Thyroid gland (tissue), 4 donors: ENCODE measurements around the gene CEP72. TPM values are rescaled to one million over a fixed set of nuclear protein-coding genes. Genes with fewer than 3 reads are reported as not detected.
A peak's percentile ranks its signal among the peaks of the same experiment; 100 is the strongest.

Source experiments
- DNase-seq, 2 donors: peaks; one replicate each; pipeline ENCODE4 v3.0.0-alpha.2; 2019
- H3K27ac ChIP-seq, 3 donors: fragments of 200-600 bp; sonication (generic); 1 replicate in 2 of 3; 2 replicates in 1 of 3; pipeline ENCODE4 v1.5.1; 2016 to 2019; ENCODE audit warnings: mild to moderate bottlenecking in 1 of 3, moderate library complexity in 1 of 3
- H3K27me3 ChIP-seq: fragments of 200-600 bp; sonication (generic); one replicate; pipeline ENCODE4 v1.5.1; 2019
- H3K36me3 ChIP-seq, 2 donors: fragments of 200-600 bp; sonication (generic); one replicate each; pipeline ENCODE4 v1.5.1; 2016 to 2019
- H3K4me1 ChIP-seq, 2 donors: fragments of 200-600 bp; sonication (generic); one replicate each; pipeline ENCODE4 v1.5.1; 2017 to 2019
- H3K4me3 ChIP-seq, 3 donors: fragments of 200-600 bp; sonication (generic); replicated peaks in 1 of 3; 1 replicate in 2 of 3; 2 replicates in 1 of 3; pipeline ENCODE4 v1.5.1; 2016; ENCODE audit warnings: mild to moderate bottlenecking in 1 of 3
- H3K9me3 ChIP-seq: fragments of 200-600 bp; sonication (generic); one replicate; pipeline ENCODE4 v1.5.1; 2017
- POLR2A ChIP-seq, 2 donors: fragments of 450-650 bp; IDR thresholded peaks; one replicate each; pipeline ENCODE4 v1.6.1; 2017; ENCODE audit warnings: antibody characterized with exemption in 2 of 2, mild to moderate bottlenecking in 2 of 2, moderate library complexity in 1 of 2
- WGBS, 2 donors: methylation state at CpG; one replicate each; pipeline ENCODE4 v1.1.5; 2017; 5-methylcytosine and 5-hydroxymethylcytosine counted together
- intact Hi-C: fragments of 100-400 bp; cut with DNase I; formaldehyde crosslinking; loops from one replicate; pipeline ENCODE4 v1.15.1; 2023
- total RNA-seq, 4 donors: library from RNA; depleted of rRNA; stranded (reverse); fragments of >200 nt; gene quantifications; one replicate each; pipeline ENCODE4 v1.2.3, GENCODE V29; 2016
- TF ChIP-seq, protein P1 (sequence below), 6 experiments: fragments of 200-600 bp in 3 of 6; fragments of 450-650 bp in 3 of 6; sonication (generic) in 3 of 6; IDR thresholded peaks; one replicate each; pipeline ENCODE4 v1.5.1; 2016 to 2019; ENCODE audit warnings: antibody characterized with exemption in 6 of 6, mild to moderate bottlenecking in 2 of 6, inconsistent platforms in 1 of 6, moderate library complexity in 1 of 6

The CEP72 gene
- total RNA-seq, 4 donors from 2014 or later = 3.4 to 7.6 (median 4.6) TPM

DNA sequence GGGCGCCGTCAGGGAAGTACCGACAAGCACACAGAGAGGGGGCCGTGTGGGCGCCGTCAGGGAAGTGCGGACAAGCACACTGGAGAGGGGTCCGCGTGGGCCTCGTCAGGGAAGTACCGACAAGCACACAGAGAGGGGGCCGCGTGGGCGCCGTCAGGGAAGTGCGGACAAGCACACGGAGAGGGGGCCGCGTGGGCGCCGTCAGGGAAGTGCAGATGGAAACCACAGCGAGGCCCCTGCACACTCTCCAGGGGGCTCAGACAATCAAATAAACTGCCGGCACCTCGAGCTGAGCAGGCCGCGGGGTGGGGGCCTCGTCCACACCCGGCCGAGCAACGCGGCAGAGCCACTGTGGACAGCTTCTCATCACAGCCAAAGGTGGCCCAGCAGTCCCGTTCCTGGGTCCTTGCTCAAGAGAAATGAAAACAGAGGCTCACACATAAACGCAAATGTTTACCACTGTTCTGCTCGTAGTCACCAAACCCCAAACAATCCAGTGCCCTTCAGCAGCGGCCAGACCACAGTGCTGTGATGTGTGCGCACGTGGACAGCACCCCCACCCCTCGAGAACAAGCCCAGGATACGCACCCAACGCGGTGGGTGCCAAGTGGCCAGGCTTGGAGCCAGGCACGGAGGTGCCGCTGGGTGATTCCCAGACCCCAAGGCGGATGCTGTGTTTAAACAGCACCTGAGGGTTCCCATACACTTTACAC, 56.3 kb downstream of the CEP72 start:
- Histone ChIP-seq H3K4me1 (peaks cover 38 to 53% of the 10 kb centered on the region in 2 donors), H3K36me3 (no peaks in the 10 kb centered on the region), H3K9me3 (no peaks in the 10 kb centered on the region), H3K27ac (peak overlapping the region in 1 of 3 donors; percentile 43), H3K4me3 (no peak overlapping the region), H3K27me3 (no peaks in the 10 kb centered on the region)
- WGBS, 2 donors = 85% methylated on average over 41 to 42 of the region's 44 CpGs
- TF ChIP-seq, protein P1, sequence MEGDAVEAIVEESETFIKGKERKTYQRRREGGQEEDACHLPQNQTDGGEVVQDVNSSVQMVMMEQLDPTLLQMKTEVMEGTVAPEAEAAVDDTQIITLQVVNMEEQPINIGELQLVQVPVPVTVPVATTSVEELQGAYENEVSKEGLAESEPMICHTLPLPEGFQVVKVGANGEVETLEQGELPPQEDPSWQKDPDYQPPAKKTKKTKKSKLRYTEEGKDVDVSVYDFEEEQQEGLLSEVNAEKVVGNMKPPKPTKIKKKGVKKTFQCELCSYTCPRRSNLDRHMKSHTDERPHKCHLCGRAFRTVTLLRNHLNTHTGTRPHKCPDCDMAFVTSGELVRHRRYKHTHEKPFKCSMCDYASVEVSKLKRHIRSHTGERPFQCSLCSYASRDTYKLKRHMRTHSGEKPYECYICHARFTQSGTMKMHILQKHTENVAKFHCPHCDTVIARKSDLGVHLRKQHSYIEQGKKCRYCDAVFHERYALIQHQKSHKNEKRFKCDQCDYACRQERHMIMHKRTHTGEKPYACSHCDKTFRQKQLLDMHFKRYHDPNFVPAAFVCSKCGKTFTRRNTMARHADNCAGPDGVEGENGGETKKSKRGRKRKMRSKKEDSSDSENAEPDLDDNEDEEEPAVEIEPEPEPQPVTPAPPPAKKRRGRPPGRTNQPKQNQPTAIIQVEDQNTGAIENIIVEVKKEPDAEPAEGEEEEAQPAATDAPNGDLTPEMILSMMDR (IDR thresholded peaks at IDR 0.05) = no peak
- TF ChIP-seq POLR2A (IDR thresholded peaks at IDR 0.05) = no peak
- intact Hi-C loops = no loop called here
- no peak for DNase-seq

DNA sequence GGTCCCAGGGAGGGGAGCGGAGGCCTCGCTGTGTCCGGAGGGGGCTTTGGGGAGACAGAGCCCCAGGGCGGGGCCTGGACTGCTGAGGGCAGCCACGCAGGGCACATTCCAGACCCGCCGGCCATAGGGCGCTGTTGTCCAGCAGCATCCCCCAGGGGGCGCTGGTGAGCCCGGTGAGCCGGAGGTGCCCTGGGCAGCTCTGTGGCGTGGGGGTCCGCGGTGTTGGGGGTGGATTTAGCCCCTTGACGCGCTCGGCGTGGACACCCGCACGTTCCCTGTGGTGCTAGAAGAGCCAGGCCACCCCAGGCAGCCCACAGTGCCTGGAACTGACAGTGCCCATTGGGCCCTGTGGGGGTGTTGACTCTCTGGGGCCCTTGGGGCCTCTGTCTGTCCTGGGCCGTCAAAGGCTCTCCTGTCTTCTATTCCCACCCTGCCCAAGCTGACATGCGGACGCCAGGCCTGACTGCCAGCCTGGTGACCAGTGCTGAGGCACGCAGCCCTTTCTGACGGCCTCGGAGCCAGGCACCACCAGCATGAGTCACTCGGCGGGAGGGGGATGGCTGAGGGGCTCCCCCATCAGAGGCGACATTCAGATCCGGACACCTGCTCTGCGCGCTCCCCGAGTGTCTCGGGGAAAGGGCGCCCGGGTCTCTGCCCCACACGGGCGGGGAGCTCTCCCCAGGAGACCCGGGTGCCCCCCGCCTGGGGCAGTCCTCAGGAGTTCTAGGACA, 57.1 kb downstream of the CEP72 start:
- Histone ChIP-seq H3K36me3 (no peaks in the 10 kb centered on the region), H3K4me1 (peaks cover 40 to 61% of the 10 kb centered on the region in 2 donors), H3K9me3 (no peaks in the 10 kb centered on the region), H3K4me3 (no peak overlapping the region), H3K27ac (peak overlapping the region in 1 of 3 donors; percentile 43), H3K27me3 (no peaks in the 10 kb centered on the region)
- intact Hi-C loops = no loop called here
- TF ChIP-seq POLR2A (IDR thresholded peaks at IDR 0.05) = no peak
- TF ChIP-seq, protein P1 (IDR thresholded peaks at IDR 0.05) = peak; percentile 13 to 57 (median 34)
- WGBS, 2 donors = 75% methylated on average over 31 of the region's 40 CpGs; no CpG with 5 or more reads in 1 of the 2 donors
- peak; percentile 23 to 40 for DNase-seq

DNA sequence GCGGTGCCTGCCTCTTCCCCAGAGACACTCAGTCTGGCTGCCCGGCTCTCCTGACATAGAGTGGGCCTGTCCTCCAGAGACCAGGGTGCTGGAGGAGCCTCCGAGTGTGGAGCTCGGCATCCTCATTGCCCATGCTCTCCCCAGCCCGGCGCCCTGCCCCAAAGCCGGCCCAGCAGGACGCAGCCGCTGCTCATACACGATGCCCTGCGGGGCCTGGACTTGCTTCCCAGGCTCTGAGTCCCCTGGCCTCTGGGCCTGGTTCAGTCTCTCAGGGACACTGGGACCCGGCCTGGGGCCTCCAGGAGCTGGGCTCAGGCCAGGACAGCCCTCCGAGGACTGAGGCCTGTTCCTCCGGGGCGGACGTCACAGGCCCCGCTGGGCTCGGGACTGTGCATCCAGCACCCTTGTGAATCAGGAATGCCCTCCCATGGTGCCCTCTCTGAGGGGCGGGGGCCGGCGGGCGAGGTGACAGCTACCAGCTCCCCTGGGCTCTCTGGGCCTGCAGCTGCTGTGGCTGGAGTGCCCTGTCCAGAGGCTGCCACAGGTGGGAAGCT, 57.8 kb downstream of the CEP72 start:
- TF ChIP-seq, protein P1 (IDR thresholded peaks at IDR 0.05) = no peak
- no peak for TF ChIP-seq POLR2A (IDR thresholded peaks at IDR 0.05)
- Histone ChIP-seq H3K9me3 (no peaks in the 10 kb centered on the region), H3K4me3 (no peak overlapping the region), H3K27me3 (no peaks in the 10 kb centered on the region), H3K36me3 (no peaks in the 10 kb centered on the region), H3K4me1 (peaks cover 40 to 59% of the 10 kb centered on the region in 2 donors), H3K27ac (no peak overlapping the region)
- intact Hi-C loops = loop anchor here (2.0 to 10.0 kb wide), 2 partner anchors 105 to 235 kb away; no protein-coding TSS in a partner anchor
- WGBS, 2 donors = 86 to 96% methylated on average over 5 to 7 of the region's 22 CpGs
- no peak for DNase-seq

DNA sequence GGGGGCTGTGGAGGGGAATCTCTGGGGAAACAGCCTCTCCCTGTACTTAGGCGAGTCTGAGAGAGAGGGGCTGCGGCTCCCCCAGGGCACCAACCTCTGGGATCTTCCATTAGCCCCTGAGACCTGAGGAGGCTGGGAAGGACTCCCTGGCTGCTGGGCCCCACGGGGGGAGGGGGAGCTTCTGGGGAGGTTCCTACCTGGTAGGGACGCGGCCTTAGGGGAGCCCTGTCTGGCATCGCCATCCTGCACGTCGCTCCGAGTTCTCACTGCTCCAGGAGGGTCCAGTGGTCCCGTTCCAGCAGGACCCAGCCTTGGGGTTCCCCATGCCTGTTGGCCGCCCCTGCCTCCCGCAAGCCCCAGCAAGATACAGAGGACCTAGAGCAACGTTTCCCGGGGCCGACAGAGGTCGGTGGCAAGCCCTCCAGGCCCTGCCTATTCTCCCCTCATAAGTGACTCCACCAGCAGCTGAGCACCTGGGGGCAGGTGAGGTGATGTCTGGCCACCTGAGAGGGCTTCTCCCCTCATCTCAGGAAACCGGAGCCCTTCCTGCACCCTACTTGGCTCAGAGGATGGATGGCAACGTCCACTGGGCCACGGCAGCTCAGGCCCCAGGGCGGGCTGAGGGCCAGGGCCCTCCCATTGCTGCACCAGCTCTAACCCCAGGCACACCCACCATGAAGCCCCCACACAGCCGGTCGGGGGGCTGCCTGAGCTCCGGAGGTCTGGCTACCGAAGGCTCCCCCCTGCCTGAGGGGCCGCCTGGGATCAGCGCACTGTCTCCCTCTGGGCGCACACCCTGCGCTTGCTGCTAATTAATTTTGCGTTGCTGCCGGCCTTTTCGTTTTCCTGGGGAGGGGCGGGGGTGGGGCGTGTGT, 58.5 kb downstream of the CEP72 start:
- no peak for DNase-seq
- TF ChIP-seq POLR2A (IDR thresholded peaks at IDR 0.05) = no peak
- TF ChIP-seq, protein P1 (IDR thresholded peaks at IDR 0.05) = no peak
- H3K27me3 ChIP-seq = no peaks in the 10 kb centered on the region
- H3K27ac ChIP-seq = no peak overlapping the region
- no peaks in the 10 kb centered on the region for H3K9me3 ChIP-seq
- no peak overlapping the region for H3K4me3 ChIP-seq
- H3K36me3 ChIP-seq = no peaks in the 10 kb centered on the region
- peaks cover 34 to 52% of the 10 kb centered on the region in 2 donors for H3K4me1 ChIP-seq
- intact Hi-C loops = loop anchor here (2.0 to 10.0 kb wide), 2 partner anchors 104 to 234 kb away; no protein-coding TSS in a partner anchor
- 78 to 84% methylated on average over 9 to 25 of the region's 33 CpGs for WGBS, 2 donors
